Sigmoid colon (tissue), 7 donors: ENCODE data around the gene PPM1L. TPM values are rescaled to one million over a fixed set of nuclear protein-coding genes. Genes with fewer than 3 reads are reported as not detected.

Experiments
- DNase-seq: peaks from one replicate; pipeline ENCODE4 v3.0.0-alpha.2; 2019
- H3K27ac ChIP-seq, 4 donors: fragments of 200-600 bp; sonication (generic); one replicate each; pipeline ENCODE4 v1.5.1; 2016 to 2019; ENCODE audit warnings: mild to moderate bottlenecking in 1 of 4
- H3K27me3 ChIP-seq, 3 donors: fragments of 200-600 bp; sonication (generic); one replicate each; pipeline ENCODE4 v1.5.1; 2019; ENCODE audit warnings: mild to moderate bottlenecking in 1 of 3
- H3K36me3 ChIP-seq, 4 donors: fragments of 200-600 bp; sonication (generic); one replicate each; pipeline ENCODE4 v1.5.1; 2016 to 2019
- H3K4me1 ChIP-seq, 4 donors: fragments of 200-600 bp; sonication (generic); one replicate each; pipeline ENCODE4 v1.5.1; 2017 to 2019
- H3K4me3 ChIP-seq, 4 donors: fragments of 200-600 bp; sonication (generic); one replicate each; pipeline ENCODE4 v1.5.1; 2017 to 2019; ENCODE audit warnings: mild to moderate bottlenecking in 2 of 4, moderate library complexity in 1 of 4
- H3K9me3 ChIP-seq, 4 donors: fragments of 200-600 bp in 3 of 4; sonication (generic) in 3 of 4; one replicate each; pipeline versions ENCODE4 v1.5.1 to v1.6.1; 2013 to 2019
- EP300 ChIP-seq, 4 donors: sonication (generic); formaldehyde crosslinking; IDR thresholded peaks; one replicate each; pipeline ENCODE4 v1.6.1; 2017; ENCODE audit warnings: antibody characterized with exemption in 4 of 4
- POLR2A ChIP-seq, 2 donors: fragments of 450-650 bp; IDR thresholded peaks; one replicate each; pipeline ENCODE4 v1.6.1; 2016; ENCODE audit warnings: antibody characterized with exemption in 2 of 2, mild to moderate bottlenecking in 2 of 2, moderate library complexity in 2 of 2
- POLR2AphosphoS5 ChIP-seq, 4 donors: sonication (generic); formaldehyde crosslinking; IDR thresholded peaks; one replicate each; pipeline ENCODE4 v1.6.1; 2017; ENCODE audit warnings: antibody characterized with exemption in 4 of 4
- WGBS, 2 donors: extraction: QIAGEN DNeasy Blood & Tissue Kit; methylation state at CpG; one replicate each; pipeline ENCODE4 v1.1.7; 2013; 5-methylcytosine and 5-hydroxymethylcytosine counted together
- intact Hi-C: fragments of 100-400 bp; cut with DNase I; formaldehyde crosslinking; loops from one replicate; pipeline ENCODE4 v1.15.1; 2023
- polyA plus RNA-seq, 3 donors: library from polyadenylated mRNA; stranded (reverse); fragments of 200-250 nt; gene quantifications; one replicate each; pipeline ENCODE4 v1.2.3, GENCODE V29; 2013
- total RNA-seq, 4 donors: library from RNA; depleted of rRNA; stranded (reverse); fragments of >200 nt; gene quantifications; one replicate each; pipeline ENCODE4 v1.1.0, GENCODE V29; 2016
- TF ChIP-seq, protein P1 (sequence below), 4 experiments: fragments of 450-650 bp in 3 of 4; fragments of 200-600 bp in 1 of 4; IDR thresholded peaks; one replicate each; pipeline ENCODE4 v1.5.1; 2016 to 2019; ENCODE audit warnings: antibody characterized with exemption in 4 of 4, mild to moderate bottlenecking in 3 of 4, moderate library complexity in 2 of 4
- donor health status: healthy with polysubstance abuse.
- donor health status: Bipolar disorder and iron deficiency.
- donor health status: healthy.

Gene PPM1L
- total and polyA plus RNA-seq, 7 donors: 1.2 to 50.2 (median 33.2) TPM

DNA sequence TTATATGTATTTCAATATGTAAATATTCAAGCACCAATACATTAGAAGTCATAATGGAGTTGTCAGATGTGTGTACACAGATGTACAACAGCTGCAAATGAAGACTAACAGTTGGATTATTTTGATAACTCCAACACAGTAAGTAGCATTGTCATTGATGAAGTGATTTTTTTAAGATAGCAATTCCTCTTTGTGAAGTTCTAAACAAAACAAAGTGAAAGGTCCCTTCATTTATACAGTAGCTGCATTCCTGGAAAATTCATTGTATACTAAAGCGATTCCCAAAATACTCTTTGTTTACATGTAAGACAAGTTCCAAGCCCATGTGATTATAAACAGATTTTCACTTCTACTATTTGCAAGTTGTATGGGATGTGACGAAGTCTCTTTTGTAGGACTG is 234.4 kb downstream of the PPM1L start:
- intact Hi-C loops: no loop called here
- no peaks in the 10 kb centered on the region for H3K9me3 ChIP-seq
- H3K27ac ChIP-seq: no peak overlapping the region
- H3K4me3 ChIP-seq: no peak overlapping the region
- no peak for TF ChIP-seq POLR2AphosphoS5 (IDR thresholded peaks at IDR 0.05)
- TF ChIP-seq, protein P1, sequence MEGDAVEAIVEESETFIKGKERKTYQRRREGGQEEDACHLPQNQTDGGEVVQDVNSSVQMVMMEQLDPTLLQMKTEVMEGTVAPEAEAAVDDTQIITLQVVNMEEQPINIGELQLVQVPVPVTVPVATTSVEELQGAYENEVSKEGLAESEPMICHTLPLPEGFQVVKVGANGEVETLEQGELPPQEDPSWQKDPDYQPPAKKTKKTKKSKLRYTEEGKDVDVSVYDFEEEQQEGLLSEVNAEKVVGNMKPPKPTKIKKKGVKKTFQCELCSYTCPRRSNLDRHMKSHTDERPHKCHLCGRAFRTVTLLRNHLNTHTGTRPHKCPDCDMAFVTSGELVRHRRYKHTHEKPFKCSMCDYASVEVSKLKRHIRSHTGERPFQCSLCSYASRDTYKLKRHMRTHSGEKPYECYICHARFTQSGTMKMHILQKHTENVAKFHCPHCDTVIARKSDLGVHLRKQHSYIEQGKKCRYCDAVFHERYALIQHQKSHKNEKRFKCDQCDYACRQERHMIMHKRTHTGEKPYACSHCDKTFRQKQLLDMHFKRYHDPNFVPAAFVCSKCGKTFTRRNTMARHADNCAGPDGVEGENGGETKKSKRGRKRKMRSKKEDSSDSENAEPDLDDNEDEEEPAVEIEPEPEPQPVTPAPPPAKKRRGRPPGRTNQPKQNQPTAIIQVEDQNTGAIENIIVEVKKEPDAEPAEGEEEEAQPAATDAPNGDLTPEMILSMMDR (IDR thresholded peaks at IDR 0.05): no peak
- TF ChIP-seq POLR2A (IDR thresholded peaks at IDR 0.05): no peak
- TF ChIP-seq EP300 (IDR thresholded peaks at IDR 0.05): no peak
- peaks cover 0 to 8% (median 2%) of the 10 kb centered on the region in 4 donors for H3K4me1 ChIP-seq
- WGBS, 2 donors: 79 to 90% methylated on average over 2 of the region's 2 CpGs
- no peaks in the 10 kb centered on the region for H3K36me3 ChIP-seq
- DNase-seq: no peak
- no peaks in the 10 kb centered on the region for H3K27me3 ChIP-seq

DNA sequence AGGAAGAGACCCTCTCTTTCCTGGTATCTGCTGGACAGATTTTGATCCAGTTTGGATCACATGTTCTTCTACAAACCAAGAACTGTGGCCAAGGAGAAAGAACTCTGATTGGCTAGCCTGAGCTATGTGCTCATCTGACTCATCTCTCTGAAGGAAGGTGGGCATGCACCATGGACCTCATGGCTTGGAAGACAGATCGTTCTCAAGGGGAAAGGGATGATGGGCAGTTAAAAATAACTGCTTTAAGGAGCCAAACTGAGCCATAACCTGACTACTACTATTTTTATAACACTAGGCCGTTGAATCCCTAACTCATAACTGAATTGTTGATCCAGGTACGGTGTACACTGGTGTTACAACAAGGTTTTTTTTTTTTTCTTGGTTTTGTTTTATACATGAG is 236.7 kb downstream of the PPM1L start:
- intact Hi-C loops: no loop called here
- WGBS, 2 donors: 77% methylated on average over 3 of the region's 3 CpGs
- Histone ChIP-seq H3K4me1 (peaks cover 0 to 8% (median 2%) of the 10 kb centered on the region in 4 donors), H3K36me3 (no peaks in the 10 kb centered on the region), H3K4me3 (no peak overlapping the region), H3K27ac (no peak overlapping the region), H3K9me3 (no peaks in the 10 kb centered on the region), H3K27me3 (no peaks in the 10 kb centered on the region)
- TF ChIP-seq POLR2AphosphoS5 (IDR thresholded peaks at IDR 0.05): no peak
- no peak for TF ChIP-seq POLR2A (IDR thresholded peaks at IDR 0.05)
- TF ChIP-seq EP300 (IDR thresholded peaks at IDR 0.05): no peak
- TF ChIP-seq, protein P1 (IDR thresholded peaks at IDR 0.05): no peak
- no peak for DNase-seq

DNA sequence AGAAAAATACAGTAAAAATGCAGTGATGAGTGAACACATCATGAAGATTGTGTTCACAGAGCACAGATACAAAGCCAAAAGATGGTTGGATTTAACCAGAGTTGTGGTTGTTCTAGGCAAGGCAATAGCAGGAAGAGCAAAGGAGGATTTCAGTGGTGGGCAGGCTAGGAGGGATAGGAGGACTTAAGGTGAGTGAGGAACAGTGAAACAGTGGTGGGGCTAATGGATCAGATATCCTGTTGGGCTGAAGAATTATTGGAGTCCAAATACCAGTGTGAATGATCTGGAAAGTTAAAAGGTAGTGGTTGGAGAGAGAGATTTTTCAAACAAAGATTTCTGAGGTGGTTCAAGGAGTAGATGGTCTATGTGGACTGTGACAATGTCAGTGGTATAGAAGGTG is 240.8 kb downstream of the PPM1L start:
- Histone ChIP-seq H3K27ac (no peak overlapping the region), H3K36me3 (no peaks in the 10 kb centered on the region), H3K27me3 (no peaks in the 10 kb centered on the region), H3K4me3 (no peak overlapping the region), H3K9me3 (no peaks in the 10 kb centered on the region), H3K4me1 (no peaks in the 10 kb centered on the region)
- TF ChIP-seq EP300 (IDR thresholded peaks at IDR 0.05) (no peak), POLR2A (IDR thresholded peaks at IDR 0.05) (no peak), POLR2AphosphoS5 (IDR thresholded peaks at IDR 0.05) (no peak)
- TF ChIP-seq, protein P1 (IDR thresholded peaks at IDR 0.05): no peak
- no peak for DNase-seq
- intact Hi-C loops: no loop called here

DNA sequence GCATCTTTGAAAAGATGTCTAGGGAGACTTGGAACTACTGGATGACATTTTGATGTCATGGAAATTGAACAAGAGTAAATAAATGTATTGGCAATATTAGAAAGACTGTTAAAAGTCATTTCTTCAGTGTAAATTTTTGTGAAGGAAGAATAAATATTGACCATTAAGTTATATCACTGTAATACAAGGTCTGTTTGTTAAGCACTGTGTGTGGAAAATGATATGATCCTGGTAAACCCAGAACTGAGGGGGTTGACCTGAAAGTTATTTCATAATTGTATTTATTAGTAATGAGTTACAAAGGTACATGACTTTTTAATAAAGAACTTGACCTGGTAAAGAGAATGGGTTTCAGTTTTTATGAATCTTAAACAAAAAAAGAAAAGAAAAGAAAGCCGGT is 242.6 kb downstream of the PPM1L start:
- intact Hi-C loops: no loop called here
- no peaks in the 10 kb centered on the region for H3K36me3 ChIP-seq
- WGBS, 2 donors: 97 to 100% methylated on average over 1 of the region's 1 CpG

DNA sequence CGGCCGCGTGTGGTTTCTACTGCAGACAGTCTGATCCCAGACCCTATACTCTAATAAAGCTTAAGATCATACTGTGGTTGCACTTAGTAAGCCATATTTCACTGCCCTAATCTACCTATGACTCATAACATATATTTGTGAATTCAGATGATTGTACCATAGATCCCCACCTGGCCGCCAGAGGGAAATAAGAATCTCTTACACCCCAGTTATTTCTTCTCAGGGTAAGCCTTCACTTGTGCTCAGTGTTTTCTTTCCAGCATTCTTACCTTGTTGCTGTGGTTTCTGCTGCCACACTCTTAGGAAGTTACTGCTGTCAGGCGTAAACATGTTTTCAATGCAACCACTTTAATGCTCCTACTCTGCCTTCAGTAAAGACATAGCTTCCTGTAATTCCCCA is 243.2 kb downstream of the PPM1L start:
- Histone ChIP-seq H3K4me3 (no peak overlapping the region), H3K9me3 (no peaks in the 10 kb centered on the region), H3K36me3 (no peaks in the 10 kb centered on the region), H3K27ac (no peak overlapping the region), H3K4me1 (no peaks in the 10 kb centered on the region), H3K27me3 (no peaks in the 10 kb centered on the region)
- DNase-seq: no peak
- TF ChIP-seq, protein P1 (IDR thresholded peaks at IDR 0.05): no peak
- TF ChIP-seq EP300 (IDR thresholded peaks at IDR 0.05): no peak
- TF ChIP-seq POLR2AphosphoS5 (IDR thresholded peaks at IDR 0.05): no peak
- no peak for TF ChIP-seq POLR2A (IDR thresholded peaks at IDR 0.05)
- intact Hi-C loops: no loop called here
- 84 to 93% methylated on average over 5 of the region's 5 CpGs for WGBS, 2 donors

More for the DNA sequence above, 242.6 kb downstream of the PPM1L start:
- H3K4me3 ChIP-seq: no peak overlapping the region
- no peak overlapping the region for H3K27ac ChIP-seq
- no peak for TF ChIP-seq POLR2A (IDR thresholded peaks at IDR 0.05)
- no peak for TF ChIP-seq POLR2AphosphoS5 (IDR thresholded peaks at IDR 0.05)
- TF ChIP-seq, protein P1 (IDR thresholded peaks at IDR 0.05): no peak
- H3K4me1 ChIP-seq: no peaks in the 10 kb centered on the region
- no peaks in the 10 kb centered on the region for H3K9me3 ChIP-seq
- no peak for DNase-seq
- H3K27me3 ChIP-seq: no peaks in the 10 kb centered on the region
